T1000 (cell line): ENCODE measurements around the gene TMC2.

ENCODE experiments used
- DNase-seq: peaks from one replicate; lab custom pipeline; 2025; ENCODE audit warnings: mixed read lengths; lab: John Stamatoyannopoulos, UW

TMC2 gene

DNA sequence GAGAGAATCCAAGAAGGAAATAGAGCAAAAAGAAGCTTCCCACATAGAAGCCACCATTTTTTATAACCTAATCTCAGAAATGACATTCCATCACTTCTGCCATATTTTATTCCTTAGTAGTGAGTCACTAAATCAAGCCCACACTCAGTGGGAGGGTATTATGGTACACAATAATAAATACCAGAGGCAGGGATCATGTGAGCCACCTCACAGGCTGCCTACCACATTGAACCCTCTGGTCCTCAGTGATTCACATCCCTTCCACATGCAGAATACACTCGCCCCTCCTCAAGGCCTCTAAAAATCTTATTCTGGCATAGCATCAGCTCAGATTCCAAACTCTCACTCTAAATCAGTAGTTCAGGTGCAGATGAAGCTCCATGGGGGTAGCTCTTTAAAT, 49.4 kb downstream of the TMC2 start:
- no peak for DNase-seq

DNA sequence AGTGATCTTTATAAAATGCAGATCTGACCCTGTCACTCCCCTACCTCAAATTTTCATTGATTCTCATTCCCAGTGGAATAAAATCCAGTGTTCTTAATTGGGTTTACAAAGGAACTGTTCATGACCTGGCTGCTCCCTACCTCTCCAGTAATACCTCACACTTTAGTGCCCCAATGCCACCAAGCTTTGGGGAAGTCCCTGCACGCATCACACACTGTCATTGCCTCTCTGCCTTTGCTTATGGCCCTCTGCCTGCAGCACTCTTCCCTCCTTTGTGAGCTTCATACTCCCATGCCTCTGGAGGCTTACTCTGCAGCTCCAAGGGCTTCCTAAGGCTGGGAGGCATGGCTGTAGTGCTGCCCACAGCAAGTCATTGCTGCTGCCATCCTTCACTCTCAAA, 57.4 kb downstream of the TMC2 start:
- no peak for DNase-seq

DNA sequence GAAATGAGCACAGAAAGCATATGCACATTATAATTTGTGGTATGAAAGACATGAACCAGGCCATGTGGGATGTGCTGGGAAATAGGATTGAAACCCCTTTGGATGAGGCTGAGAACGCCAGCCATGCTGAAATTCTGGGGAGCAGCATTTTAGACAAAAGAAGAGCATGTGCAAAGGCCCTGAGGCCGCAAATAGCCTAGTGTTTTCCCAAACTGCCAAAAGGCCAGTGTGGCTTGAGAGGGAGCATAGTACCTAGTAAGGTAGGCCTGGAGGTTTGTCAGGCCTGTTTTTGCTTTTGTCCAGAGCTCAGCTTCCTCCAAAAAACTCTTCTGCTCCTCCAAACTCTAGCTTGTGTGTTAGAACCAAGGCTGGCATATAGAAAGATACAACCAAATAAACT, 58.7 kb downstream of the TMC2 start:
- no peak for DNase-seq

GRCh38 chr20:2596673-2597279, 60.4 kb downstream of the TMC2 start:
- no peak for DNase-seq

- DNase-seq: no peak
These were observed 63.1 kb downstream of the TMC2 start for GRCh38 chr20:2599288-2600006.

DNA sequence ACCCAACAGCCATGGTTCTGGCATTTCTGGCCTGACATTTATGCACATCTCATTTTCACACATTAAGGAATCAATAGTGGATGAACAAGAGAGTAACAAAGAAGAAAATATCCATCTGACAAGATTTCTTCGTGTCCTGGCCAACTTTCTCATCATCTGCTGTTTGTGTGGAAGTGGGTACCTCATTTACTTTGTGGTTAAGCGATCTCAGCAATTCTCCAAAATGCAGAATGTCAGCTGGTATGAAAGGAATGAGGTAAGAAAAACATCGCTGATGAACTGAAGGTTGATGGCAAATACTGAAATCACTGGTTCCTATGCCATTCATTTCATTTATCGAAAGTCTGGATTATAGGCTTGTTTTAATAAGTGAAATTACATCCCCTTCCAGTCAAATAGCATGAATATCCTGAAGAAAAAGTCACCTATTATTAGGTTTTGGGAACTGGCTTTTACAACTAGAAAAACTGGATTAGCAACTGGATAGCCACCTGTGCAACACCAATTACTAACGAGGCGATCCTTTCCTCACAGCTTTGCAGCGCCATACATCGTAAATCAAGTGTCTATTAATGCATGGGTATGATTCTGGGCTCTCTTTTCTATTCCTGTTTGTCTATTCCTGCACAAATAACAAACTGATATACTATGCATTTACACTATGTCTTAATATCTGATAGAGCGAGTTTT, 65.8 kb downstream of the TMC2 start:
- DNase-seq: no peak

GRCh38 chr20:2602746-2603145, 66.4 kb downstream of the TMC2 start:
- no peak for DNase-seq

DNA sequence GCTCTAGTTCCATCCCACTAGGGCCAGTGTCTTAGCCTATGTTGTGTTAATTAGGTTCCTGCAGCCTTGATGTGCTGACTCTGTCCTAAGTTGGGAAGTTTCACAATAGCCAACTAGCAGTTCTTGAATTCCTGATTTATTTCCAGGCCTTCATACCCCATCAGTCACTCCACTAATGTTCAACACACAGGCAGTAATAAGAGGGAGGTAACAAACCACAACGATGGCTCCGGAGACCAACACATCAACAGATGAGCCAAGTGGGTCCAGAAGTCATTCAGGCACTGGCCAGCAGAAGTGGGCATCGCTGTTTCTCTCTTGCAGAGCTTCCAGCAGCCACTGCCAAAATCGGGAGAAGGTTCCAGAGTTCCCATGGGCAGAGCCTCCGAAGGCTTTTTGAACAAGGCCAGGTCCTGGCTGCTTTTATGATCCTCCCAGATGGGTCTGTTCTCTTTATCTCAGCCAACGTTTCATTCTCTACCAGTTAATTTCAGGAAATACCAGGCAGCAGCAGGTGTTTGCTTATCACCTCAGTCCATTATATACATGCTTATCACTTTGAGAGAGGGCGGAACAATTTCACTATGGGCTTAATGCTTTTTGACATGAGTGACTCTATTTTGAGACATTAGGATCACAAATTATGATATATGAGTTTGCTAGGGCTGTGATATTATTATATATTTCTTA, 67.6 kb downstream of the TMC2 start:
- no peak for DNase-seq

- DNase-seq: no peak
These were observed 68.1 kb downstream of the TMC2 start for GRCh38 chr20:2604506-2604835.

GRCh38 chr20:2606507-2607006, 70.2 kb downstream of the TMC2 start:
- no peak for DNase-seq

- DNase-seq: no peak
These were observed 74.0 kb downstream of the TMC2 start for GRCh38 chr20:2610326-2610725.

DNA sequence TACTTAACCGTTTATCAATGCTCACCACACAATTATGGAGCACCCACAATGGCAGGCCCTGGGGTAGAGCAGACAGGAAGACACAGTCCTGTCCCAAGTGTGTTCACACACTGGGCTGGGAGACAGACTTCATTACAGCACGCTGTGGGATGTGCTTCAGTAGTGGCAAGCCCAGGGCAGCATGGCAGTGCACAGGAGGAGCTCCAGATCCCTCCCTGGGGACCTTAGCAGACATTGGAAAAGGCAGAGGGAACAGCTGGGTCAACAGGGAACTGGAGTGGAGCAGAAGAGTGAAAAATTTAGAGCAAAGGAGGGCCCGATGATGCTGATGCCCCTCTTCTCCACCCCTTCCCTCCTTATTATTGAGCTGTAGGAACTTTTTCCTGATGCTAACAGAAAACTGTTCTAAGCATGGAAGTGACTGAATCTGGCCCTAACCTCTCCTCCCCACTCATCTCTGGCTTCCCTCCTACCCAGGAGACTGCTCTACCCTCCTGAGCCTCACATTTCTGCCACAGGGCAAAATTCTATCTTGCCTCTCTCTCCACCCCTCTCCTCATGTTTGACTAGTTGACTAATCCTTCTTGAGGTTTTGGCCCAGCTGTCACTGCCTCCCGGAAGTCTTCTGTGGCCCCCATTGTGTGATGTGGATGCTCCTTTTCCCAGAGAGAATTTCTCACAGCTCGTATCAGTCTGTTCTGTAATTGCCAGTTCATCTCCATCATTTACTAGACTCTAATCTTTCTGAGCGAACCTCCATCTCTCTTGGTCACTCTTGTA, 74.8 kb downstream of the TMC2 start:
- no peak for DNase-seq

GRCh38 chr20:2612073-2612472, 75.7 kb downstream of the TMC2 start:
- no peak for DNase-seq

DNA sequence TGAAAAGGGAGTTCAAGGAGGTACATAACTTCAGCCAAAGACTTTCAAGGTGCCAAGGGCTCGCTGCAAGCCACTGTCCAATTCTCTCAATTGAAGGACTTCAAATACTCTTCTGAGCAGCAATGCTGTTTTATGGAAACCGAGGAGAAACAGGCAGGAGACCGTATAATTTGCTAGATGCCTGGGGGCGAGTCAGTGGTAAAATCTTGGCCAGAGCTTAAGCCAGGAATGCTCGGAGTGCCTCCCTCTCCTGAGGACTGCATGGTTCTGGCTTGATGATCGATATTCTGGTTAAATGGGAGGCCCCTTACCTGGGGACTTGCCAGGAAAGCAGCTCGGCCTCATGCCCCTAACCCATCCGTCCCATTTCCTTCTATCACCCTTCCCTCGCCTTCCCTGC, 80.3 kb downstream of the TMC2 start:
- DNase-seq: no peak

DNA sequence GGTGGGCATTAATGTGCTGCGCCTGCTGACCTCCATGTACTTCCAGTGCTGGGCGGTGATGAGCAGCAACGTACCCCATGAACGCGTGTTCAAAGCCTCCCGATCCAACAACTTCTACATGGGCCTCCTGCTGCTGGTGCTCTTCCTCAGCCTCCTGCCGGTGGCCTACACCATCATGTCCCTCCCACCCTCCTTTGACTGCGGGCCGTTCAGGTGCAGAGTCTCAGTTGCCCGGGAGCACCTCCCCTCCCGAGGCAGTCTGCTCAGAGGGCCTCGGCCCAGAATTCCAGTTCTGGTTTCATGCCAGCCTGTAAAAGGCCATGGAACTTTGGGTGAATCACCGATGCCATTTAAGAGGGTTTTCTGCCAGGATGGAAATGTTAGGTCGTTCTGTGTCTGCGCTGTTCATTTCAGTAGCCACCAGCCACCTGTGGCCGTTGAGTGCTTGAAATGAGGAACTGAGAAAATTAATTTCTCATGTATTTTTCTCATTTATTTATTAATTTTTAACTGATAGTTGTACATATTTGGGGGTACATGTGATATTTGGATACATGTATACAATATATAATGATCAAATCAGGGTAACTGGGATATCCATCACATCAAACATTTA, 80.8 kb downstream of the TMC2 start:
- no peak for DNase-seq

DNA sequence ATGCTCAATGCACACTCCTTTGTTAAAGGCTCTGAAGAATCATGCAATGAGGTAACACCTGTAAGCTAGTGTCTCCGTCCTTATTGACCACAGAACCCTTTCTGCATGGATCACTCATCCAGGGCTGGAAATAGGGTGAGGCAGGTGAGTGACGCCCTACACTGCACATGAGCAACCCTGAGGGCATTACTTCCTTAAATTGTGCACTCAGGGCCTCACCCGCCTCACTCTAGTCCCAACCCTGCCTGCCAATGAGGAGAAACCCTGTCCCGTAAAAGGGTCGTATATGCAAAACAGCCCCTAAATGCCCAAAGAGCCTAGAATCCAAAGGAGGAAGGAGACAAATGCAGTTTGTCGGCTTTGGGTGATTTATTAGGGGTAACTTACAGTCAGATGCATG, 82.4 kb downstream of the TMC2 start:
- no peak for DNase-seq

DNA sequence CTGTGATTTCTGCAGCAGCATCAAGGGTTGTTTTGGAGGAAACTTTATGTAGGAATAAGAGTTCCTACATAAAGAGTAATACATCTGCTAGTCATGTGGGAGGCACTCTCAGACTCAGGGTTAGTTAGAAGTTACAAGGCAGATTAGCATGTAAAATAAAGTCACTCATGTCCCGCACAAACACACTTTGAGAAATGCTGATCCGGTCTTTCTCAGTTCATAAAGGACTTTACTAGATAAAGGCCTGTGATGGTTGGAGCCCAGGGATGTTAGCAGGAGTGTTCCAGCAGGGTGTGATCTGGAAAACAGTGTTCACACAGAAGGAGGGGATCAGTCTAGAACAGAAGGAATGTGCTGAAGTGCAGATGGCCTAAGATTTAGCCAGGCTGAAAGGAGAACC, 83.0 kb downstream of the TMC2 start:
- no peak for DNase-seq

- no peak for DNase-seq
These were observed 83.7 kb downstream of the TMC2 start for GRCh38 chr20:2619961-2620595.

DNA sequence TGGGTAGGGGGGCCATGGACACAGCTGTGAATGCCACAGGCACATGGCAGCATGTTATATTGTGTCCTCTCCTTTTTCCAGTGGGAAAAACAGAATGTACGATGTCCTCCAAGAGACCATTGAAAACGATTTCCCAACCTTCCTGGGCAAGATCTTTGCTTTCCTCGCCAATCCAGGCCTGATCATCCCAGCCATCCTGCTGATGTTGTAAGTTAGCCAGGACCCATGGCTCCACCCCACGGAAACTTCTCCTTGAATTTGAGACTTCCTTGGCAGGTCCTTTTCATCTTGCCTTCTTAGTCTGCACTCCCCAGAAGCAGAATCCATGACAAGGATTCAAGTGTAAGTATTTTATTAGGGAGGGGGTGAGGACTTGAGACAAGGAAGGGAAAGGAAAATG, 87.8 kb downstream of the TMC2 start:
- DNase-seq: no peak

DNA sequence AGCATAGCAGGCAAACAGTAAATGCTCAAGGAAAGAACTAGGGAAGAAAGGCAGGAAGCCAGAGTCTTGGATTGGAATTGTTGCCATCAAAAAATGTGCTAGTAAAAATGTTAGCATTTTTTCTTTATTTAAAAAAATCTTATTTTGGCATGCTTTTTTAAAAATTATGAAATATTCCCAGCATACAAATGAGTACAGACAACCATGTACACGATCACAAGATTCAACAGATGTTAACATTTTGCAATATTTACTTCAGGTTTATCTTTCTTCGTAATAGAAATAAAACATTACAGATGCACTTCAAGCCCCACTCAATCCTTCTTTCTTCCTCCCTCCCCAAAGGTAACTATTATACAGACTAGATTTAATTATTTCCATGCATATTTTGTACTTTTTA, 88.7 kb downstream of the TMC2 start:
- DNase-seq: no peak
